NCI-H1694 treated with DMSO at 0.1 percent for 48 hours (cell line): ENCODE data around the gene FAM9A.
"Not testable (repeated sequence)": the region's sequence is repeated elsewhere in the genome, so short reads cannot be mapped to it uniquely, and the experiment has no call there.

ENCODE experiments used
- DNase-seq: peaks from one replicate; lab custom pipeline; 2025; lab: John Stamatoyannopoulos, UW

The FAM9A gene

GRCh38 chrX:8803326-8803725 is 2.1 kb upstream of the FAM9A start:
- no peak for DNase-seq

DNA sequence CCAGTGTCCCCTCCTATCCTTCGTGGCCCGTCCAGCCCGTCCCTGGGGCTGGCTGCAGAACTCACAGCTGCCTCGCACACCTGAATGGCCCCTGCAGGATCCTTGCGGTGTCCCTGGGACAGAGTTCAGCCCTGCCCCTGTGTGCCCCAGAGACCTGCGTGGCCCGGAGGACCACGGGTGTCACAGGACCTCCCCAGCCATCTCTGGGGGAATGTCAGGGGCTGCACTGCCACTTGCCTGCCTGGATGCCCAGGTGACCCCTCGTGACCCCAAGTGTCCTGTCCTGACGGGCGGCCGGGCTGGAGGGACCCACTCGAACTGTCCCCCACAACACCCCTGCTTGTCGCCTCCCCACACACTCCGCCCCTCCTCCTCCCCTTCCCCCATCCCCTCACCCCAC is 832 bp downstream of the FAM9A start:
- not testable (repeated sequence) for DNase-seq

DNA sequence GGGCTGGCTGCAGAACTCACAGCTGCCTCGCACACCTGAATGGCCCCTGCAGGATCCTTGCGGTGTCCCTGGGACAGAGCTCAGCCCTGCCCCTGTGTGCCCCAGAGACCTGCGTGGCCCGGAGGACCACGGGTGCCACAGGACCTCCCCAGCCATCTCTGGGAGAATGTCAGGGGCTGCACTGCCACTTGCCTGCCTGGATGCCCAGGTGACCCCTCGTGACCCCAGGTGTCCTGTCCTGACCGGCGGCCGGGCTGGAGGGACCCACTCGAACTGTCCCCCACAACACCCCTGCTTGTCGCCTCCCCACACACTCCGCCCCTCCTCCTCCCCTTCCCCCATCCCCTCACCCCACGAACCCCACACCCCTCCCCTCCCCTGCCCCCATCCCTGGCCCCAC is 1.9 kb downstream of the FAM9A start:
- not testable (repeated sequence) for DNase-seq

GRCh38 chrX:8798702-8799101 is 2.5 kb downstream of the FAM9A start:
- DNase-seq = not testable (repeated sequence)

DNA sequence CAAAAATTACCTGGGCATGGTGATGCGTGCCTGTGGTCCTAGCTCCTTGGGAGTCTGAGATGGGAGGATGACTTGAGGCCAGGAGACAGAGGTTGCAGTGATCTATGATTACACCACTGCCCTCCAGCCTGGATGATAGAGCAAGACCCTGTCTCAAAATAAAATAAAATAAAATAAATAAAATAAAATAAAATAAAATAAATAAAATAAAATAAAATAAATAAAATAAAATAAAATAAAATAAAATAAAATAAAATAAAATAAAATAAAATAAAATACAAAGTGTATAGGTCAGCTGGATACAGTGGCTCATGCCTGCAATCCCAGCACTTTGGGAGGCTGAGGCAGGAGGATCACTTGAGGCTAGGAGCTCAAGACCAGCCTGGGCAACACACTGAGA is 14.1 kb downstream of the FAM9A start:
- not testable (repeated sequence) for DNase-seq

DNA sequence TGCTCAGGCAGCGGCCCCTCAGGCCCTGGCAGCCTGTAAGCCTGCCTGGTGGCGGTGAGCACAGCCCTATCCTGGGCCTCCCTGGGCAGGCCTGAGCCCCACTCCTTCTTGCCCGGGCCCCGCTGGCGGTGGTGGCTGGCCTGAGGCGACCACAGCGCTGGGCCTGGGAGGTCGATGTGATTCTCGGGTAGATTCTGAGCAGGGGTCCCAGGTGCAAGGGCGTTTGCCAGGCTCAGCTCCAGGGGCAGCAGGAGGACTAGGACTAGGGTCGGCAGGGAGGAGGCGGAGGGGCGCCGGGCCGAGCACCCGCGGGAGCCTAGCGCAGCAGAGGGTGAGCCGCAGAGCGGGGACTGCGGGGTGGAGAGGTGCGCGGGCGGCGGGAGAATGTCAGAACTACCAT is 17.0 kb downstream of the FAM9A start:
- no peak for DNase-seq

- no peak for DNase-seq
Observed at GRCh38 chrX:8783714-8784098, 17.5 kb downstream of the FAM9A start.

DNA sequence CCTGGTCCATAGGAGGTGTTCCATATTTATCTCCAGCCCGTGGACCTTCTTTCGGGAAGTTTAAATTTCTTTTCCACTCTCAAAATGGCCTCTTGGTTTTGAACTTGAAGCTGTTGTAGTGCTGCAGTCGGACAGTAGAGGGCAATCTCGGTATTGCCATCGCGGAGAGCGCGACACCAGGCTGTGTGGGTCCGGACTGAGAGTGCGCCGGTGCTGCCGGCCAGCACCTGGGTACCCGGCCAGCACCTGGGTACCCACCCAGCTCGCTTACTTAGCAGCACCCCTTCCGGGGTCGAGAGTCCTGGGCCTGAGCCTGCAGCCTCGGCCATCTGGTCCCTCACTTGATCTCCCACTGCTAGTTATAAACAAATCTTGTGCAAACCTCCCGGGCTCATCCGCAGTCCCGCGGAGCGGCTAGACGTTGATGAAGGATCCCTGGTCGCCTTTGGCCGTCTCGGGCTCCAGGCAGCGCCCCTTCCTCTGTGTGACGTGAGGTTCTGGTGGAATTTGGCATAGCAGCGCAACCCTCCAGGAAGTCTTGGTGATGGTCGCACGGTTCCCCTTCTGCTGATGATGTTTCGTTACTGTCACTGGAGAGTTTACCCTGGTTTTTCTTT is 18.0 kb downstream of the FAM9A start:
- no peak for DNase-seq

- no peak for DNase-seq
Observed at GRCh38 chrX:8782595-8782994, 18.6 kb downstream of the FAM9A start.

- DNase-seq = not testable (repeated sequence)
Observed at GRCh38 chrX:8781921-8782320, 19.3 kb downstream of the FAM9A start.

GRCh38 chrX:8773117-8773516 is 28.1 kb downstream of the FAM9A start:
- no peak for DNase-seq

GRCh38 chrX:8760021-8760420 is 41.2 kb downstream of the FAM9A start:
- no peak for DNase-seq

- DNase-seq = not testable (repeated sequence)
Observed at GRCh38 chrX:8758706-8759105, 42.5 kb downstream of the FAM9A start.

GRCh38 chrX:8757609-8758389 is 43.4 kb downstream of the FAM9A start:
- not testable (repeated sequence) for DNase-seq

DNA sequence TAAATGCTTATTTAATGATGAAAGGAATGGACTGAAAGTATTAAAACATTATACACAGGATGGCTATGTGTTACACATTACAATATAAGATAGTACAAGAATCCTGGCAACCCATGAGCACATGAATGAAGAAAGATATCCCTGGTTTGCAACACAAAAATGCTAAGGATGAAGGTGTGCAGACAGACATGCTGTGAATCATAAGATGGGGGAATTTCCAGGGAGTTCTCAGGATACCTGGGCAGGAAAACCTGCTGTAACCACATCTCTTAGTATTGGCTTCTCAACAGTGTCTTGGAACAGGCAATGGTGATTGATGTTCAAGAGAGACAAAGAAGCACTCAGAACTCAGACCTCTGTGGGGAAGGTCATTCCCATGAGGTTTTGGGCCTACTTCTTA is 45.4 kb downstream of the FAM9A start:
- no peak for DNase-seq

- no peak for DNase-seq
Observed at GRCh38 chrX:8755116-8755515, 46.1 kb downstream of the FAM9A start.

DNA sequence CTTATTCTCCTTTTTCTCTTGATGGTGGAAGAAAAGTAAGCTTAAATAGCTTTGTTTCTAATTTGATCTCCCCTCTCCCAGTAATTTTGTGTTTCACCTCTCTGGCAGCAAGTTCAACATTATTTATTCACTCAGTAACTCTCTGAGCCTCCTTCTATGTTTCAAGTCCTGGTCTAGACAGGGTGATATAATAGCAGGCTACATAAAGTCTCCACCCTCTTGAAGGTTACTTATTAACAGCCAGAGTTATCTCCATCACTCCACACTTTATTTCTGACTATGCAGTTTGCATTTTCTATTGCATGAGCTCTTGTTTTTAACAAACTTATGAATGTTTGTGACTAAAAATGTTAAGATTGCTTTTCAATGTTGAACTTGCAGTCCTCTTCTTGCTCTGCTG is 51.5 kb downstream of the FAM9A start:
- no peak for DNase-seq

- peak; percentile 1 for DNase-seq
Observed at GRCh38 chrX:8748855-8749254, 52.3 kb downstream of the FAM9A start.

- DNase-seq = peak; percentile 1
Observed at GRCh38 chrX:8743126-8743732, 58.0 kb downstream of the FAM9A start.

DNA sequence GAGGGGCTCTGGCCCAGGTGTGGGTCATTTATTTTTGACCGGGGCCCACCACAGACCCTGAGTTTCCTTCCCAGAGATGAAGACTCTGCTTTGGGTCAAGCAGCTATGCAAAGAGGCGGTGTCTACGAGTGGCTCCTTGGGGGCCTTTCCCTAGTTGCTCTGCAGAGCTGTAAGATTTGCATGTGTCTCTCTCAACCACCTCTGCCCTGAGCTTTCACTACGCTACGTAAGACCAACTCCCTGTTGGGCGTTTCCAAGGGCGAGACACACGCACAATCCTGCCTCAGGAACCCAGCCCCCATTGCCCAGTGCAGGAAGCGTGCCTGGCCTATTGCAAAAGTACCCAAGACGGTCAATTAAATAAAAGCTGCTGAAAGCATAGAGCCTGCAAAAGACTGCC is 59.2 kb downstream of the FAM9A start:
- no peak for DNase-seq
